ENCODE measurements around the gene DCUN1D1. TPM values are rescaled to one million over a fixed set of nuclear protein-coding genes. Genes with fewer than 3 reads are reported as not detected.

The DCUN1D1 gene
- total and polyA plus RNA-seq, 2 of the 13 experiments (the other 11 are each of a cell fraction or from before 2014, with no cell fraction given): 10.5 to 39.7 TPM

- WGBS (ENCODE audit: low lambda C conversion rate): 24% methylated on average over 3 of the region's 3 CpGs
- intact Hi-C loops (cut with micrococcal nuclease; ENCODE audit: unreplicated experiment): loop anchor here (10.0 kb wide), 1 partner anchor 256 kb away; no protein-coding TSS in a partner anchor
- peak; percentile 73; the same call in 1 of the 2 replicates for TF ChIP-seq LCORL (IDR thresholded peaks at IDR 0.05)
- TF ChIP-seq LCORL (CRISPR knock-in tag; IDR thresholded peaks at IDR 0.05): peak; percentile 59; the same call in 1 of the 2 replicates
- TF ChIP-seq, protein P1, sequence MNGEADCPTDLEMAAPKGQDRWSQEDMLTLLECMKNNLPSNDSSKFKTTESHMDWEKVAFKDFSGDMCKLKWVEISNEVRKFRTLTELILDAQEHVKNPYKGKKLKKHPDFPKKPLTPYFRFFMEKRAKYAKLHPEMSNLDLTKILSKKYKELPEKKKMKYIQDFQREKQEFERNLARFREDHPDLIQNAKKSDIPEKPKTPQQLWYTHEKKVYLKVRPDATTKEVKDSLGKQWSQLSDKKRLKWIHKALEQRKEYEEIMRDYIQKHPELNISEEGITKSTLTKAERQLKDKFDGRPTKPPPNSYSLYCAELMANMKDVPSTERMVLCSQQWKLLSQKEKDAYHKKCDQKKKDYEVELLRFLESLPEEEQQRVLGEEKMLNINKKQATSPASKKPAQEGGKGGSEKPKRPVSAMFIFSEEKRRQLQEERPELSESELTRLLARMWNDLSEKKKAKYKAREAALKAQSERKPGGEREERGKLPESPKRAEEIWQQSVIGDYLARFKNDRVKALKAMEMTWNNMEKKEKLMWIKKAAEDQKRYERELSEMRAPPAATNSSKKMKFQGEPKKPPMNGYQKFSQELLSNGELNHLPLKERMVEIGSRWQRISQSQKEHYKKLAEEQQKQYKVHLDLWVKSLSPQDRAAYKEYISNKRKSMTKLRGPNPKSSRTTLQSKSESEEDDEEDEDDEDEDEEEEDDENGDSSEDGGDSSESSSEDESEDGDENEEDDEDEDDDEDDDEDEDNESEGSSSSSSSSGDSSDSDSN (CRISPR knock-in tag; IDR thresholded peaks at IDR 0.05): no peak
- peak; percentile 14; the same call in 1 of the 2 replicates for TF ChIP-seq RARA (CRISPR knock-in tag; IDR thresholded peaks at IDR 0.05)
- TF ChIP-seq DBP (CRISPR knock-in tag; IDR thresholded peaks at IDR 0.05; ENCODE audit: not compliant biosample characterization): no peak
- peak in 1 of 2 experiments; percentile 8; a peak in 1 of 4 replicates for TF ChIP-seq EP300 (IDR thresholded peaks at IDR 0.05; ENCODE audit: low read depth in 2 of 2, low read length in 2 of 2)
- TF ChIP-seq EP300 (CRISPR knock-in tag; IDR thresholded peaks at IDR 0.05; ENCODE audit: borderline replicate concordance): no peak
- peak; percentile 82 for TF ChIP-seq ONECUT2 (CRISPR knock-in tag; IDR thresholded peaks at IDR 0.05)
- peak; percentile 91 for TF ChIP-seq HNF4G (IDR thresholded peaks at IDR 0.05; ENCODE audit: borderline replicate concordance, low read depth, low read length)
- no peak; the same call in 1 of the 2 replicates for TF ChIP-seq HNF4G (CRISPR knock-in tag; IDR thresholded peaks at IDR 0.05; ENCODE audit: borderline replicate concordance, low read depth)
- no peak for TF ChIP-seq HMGA1 (CRISPR knock-in tag; conservative IDR thresholded peaks at IDR 0.05)
- TF ChIP-seq NCOR1 (IDR thresholded peaks at IDR 0.05; ENCODE audit: borderline replicate concordance, low read length): peak; percentile 90
- peak; percentile 61; the same call in 1 of the 2 replicates for TF ChIP-seq SMARCC2 (IDR thresholded peaks at IDR 0.05)
- no peak for TF ChIP-seq PAX8 (CRISPR knock-in tag; IDR thresholded peaks at IDR 0.05; ENCODE audit: borderline replicate concordance)
- peak; percentile 66 for TF ChIP-seq ZEB1 (IDR thresholded peaks at IDR 0.05; ENCODE audit: insufficient replicate concordance, low read depth)
- TF ChIP-seq, protein P2, sequence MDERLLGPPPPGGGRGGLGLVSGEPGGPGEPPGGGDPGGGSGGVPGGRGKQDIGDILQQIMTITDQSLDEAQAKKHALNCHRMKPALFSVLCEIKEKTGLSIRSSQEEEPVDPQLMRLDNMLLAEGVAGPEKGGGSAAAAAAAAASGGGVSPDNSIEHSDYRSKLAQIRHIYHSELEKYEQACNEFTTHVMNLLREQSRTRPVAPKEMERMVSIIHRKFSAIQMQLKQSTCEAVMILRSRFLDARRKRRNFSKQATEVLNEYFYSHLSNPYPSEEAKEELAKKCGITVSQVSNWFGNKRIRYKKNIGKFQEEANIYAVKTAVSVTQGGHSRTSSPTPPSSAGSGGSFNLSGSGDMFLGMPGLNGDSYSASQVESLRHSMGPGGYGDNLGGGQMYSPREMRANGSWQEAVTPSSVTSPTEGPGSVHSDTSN (CRISPR knock-in tag; IDR thresholded peaks at IDR 0.05): no peak
- no peak for TF ChIP-seq HNRNPH1 (optimal IDR thresholded peaks at IDR 0.05; ENCODE audit: low read depth, low read length)
- 0 out of 2 replicates have a peak, but pooled peaks have one; percentile 30 for TF ChIP-seq ZNF652 (CRISPR knock-in tag; IDR thresholded peaks at IDR 0.05; ENCODE audit: borderline replicate concordance, low read depth)
- no peak for TF ChIP-seq CREB3 (CRISPR knock-in tag; IDR thresholded peaks at IDR 0.05)
- no peak for TF ChIP-seq CENPX (CRISPR knock-in tag; IDR thresholded peaks at IDR 0.05)
- no peak for TF ChIP-seq TBP (CRISPR knock-in tag; IDR thresholded peaks at IDR 0.05)
Measured at GRCh38 chr3:182970811-182971418, 9.4 kb downstream of the DCUN1D1 start.

More at GRCh38 chr3:182970811-182971418, 9.4 kb downstream of the DCUN1D1 start:
- Histone ChIP-seq H3K79me2 (ENCODE audit: insufficient read depth, low read length) (peaks cover 67% of the 10 kb centered on the region), H3K9ac (ENCODE audit: insufficient read depth, low read depth, low read length) (no peak overlapping the region), H3K9me3 (ENCODE audit: low read length) (no peaks in the 10 kb centered on the region), H3K27me3 (ENCODE audit: control insufficient read depth in 1 of 2, insufficient read depth in 2 of 2, low read length in 2 of 2) (0 out of 5 replicates have a peak, but pooled peaks cover 0 to 1% of the 10 kb centered on the region in 2 experiments), H3K27ac (ENCODE audit: extremely low read length, insufficient read depth, low read length) (peak overlapping the region; percentile 71), H3K4me3 (replicated peaks in 1 of 3; ENCODE audit: insufficient read depth in 1 of 3, low read depth in 2 of 3, low read length in 3 of 3) (no peak overlapping the region), H2AFZ (ENCODE audit: low read length) (no peak overlapping the region), H4K20me1 (ENCODE audit: insufficient read depth, low read length) (no peaks in the 10 kb centered on the region; the same call in 1 of the 2 replicates), H3K4me1 (ENCODE audit: insufficient read depth, low read length) (peaks cover 41% of the 10 kb centered on the region), H3K4me2 (ENCODE audit: low read depth, low read length) (peak overlapping the region; percentile 33), H3K36me3 (replicated peaks in 1 of 2; ENCODE audit: control insufficient read depth in 1 of 2, insufficient read depth in 2 of 2, low read length in 2 of 2) (no peaks in the 10 kb centered on the region)
- FAIRE-seq (no peak), ATAC-seq (peak; percentile 98), DNase-seq (ENCODE audit: low spot score) (peak; percentile 29)
- no TSS peak for BruUV-seq (replicated peaks)
- ChIA-PET POLR2A (interaction anchor here (3.0 kb wide), 1 partner anchor 8 kb away, joined by 10 read pairs; no protein-coding TSS in a partner anchor), CTCF (ENCODE audit: low intra/inter-chr PET ratio, low total read pairs) (no interaction called here)
- in situ Hi-C loops (cut with HindIII; ENCODE audit: extremely low pct_ligation_motif_present, low pct_unique_long_range_greater_than_20kb): no loop called here
